GM12874 (cell line): ENCODE data around the gene GXYLT2.

Experiments
- TF ChIP-seq, protein P1 (sequence below): IDR thresholded peaks from 2 replicates; pipeline ENCODE4 v1.5.1; 2011; ENCODE audit warnings: low read depth, mild to moderate bottlenecking, control low read depth, low read length, moderate library complexity; ENCODE audit not compliant: insufficient read depth

GXYLT2 gene

DNA sequence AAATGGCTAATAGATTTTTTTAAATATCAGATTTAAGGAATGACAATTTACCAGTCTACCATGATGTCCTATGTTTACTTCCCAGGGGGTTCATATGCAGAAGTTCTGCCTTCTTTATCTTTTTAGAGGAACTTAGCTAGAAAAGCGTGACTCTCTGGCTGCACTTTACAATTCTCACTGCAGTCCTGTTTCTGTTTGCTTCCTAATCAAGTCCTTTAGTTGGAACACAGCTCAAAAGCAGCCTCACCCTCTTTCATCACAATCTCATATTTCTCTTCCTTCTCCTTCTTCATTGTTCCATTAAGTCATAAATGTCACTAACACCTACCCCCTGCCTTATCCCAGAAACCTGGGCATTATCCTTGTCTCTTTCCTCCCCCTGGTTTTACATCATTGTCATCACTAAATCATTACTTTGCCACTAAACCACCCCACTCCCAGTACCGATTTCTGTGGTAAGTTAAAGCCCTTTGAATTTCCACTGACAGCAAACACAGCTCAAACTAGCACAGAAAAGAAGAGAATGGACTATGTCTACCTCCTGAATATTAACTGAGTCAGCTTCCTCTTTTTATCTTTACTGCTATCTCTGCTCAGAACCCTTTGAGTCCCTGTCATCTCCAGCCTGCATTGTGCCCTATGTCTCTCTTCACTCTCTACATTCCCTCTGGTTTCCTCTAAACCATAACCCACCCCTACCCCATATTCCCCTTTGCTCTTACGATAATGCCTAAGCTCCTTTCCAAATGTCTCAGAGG is 94.9 kb downstream of the GXYLT2 start:
- TF ChIP-seq, protein P1, sequence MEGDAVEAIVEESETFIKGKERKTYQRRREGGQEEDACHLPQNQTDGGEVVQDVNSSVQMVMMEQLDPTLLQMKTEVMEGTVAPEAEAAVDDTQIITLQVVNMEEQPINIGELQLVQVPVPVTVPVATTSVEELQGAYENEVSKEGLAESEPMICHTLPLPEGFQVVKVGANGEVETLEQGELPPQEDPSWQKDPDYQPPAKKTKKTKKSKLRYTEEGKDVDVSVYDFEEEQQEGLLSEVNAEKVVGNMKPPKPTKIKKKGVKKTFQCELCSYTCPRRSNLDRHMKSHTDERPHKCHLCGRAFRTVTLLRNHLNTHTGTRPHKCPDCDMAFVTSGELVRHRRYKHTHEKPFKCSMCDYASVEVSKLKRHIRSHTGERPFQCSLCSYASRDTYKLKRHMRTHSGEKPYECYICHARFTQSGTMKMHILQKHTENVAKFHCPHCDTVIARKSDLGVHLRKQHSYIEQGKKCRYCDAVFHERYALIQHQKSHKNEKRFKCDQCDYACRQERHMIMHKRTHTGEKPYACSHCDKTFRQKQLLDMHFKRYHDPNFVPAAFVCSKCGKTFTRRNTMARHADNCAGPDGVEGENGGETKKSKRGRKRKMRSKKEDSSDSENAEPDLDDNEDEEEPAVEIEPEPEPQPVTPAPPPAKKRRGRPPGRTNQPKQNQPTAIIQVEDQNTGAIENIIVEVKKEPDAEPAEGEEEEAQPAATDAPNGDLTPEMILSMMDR: no peak

DNA sequence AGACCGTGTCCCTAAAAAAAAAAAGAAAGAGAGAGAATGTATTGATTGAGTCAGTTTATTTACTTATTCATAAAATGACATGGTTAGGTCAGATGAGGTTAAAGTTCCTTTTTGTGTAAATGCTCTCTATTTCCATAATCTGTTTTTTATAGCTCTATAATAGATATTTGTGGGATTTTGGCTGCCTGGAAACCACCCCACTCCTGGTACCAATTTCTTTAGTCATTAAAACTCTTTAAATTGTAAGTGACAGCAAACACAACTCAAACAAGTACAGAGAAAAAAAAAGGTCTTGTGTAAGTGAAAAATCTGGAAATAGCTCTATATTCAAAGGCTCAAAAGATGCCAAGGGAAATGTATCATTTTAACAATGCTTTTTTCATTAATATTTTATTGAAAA is 97.7 kb downstream of the GXYLT2 start:
- TF ChIP-seq, protein P1: no peak

DNA sequence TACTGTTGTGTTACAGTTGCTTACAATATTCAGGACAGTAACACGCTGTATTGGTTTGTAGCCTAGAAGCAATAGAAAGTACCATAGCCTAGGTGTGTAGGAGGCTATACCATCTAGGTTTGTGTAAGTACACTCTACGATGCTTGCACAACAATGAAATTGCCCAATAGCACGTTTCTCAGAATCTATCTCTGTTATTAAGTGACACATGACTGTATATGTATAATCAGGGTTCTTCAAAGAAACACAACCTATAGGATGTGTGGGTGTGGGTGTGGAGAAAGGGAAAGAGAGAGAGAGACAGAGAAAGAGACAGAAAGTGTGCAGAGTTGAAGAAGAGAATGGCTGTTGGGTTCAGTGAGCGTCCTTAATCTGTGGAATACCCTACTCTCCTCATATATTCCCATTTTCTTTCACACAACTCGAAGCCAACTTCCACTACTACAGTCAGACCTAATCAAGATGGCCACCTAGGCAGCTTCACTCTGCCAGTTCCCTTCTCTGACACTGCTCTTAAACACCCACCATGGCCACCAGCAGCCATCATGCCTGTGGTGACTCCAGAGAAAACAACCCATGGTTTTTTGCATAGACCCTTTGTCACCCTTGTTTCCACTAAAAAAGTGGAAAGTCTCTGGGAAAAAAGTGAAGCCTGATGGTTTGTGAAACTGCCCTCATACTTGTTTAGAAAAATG is 103.0 kb downstream of the GXYLT2 start:
- TF ChIP-seq, protein P1: no peak

DNA sequence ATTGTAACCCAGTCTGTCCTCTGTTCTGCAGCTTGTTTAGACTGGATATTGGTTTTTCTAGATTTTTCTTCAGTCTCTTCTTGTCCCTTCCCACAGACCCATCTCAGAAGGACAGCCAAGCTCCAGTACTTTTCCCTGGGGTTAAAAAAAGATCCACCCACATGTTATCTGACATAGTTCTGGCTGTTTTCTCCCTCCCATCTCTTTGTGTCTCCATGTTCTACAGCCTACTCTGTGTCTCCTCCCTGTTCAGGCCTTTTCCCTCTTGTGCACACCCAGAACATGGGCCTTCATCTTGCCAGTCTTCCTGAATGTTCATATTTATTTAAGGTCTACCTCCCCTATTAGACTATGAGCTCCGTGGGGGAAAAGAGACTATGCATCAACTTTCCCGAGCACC is 103.7 kb downstream of the GXYLT2 start:
- TF ChIP-seq, protein P1: no peak

DNA sequence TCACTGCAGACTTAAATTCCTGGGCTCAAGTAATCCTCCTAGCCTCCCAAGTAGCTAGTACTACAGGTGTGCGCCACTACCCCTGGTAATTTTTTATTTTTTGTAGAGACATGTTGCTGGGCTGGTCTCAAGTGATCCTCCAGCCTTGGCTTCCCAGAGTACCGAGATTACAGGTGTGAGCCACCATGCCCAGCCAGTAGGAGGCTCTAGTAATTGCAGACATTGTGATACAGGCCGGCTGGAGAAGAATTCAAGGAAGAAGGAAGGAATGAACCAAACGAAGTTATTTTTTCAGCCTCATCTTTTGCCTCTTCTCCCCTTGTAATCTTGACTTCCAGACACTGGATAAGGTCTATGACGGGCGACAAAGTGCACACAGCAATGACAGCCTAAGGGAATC is 105.5 kb downstream of the GXYLT2 start:
- TF ChIP-seq, protein P1: peak; percentile 8; the same call in 1 of the 2 replicates

DNA sequence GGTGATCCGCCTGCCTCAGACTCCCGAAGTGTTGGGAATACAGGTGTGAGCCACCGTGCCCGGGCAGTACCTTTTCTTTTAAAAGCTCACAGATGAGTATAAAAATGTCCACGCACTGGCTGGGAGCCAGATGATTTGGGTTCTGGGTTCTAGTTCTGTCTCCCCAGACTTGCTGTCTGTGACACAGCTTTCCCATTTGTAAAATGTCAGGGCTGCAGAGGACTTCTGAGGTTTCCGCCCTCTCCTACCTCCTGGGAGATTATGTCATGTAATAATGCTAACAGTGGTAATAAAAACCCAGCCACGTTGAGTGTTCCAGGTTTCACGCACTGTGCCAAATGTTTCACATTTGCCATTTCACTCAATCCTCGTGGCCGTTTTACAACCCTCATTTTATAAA is 107.5 kb downstream of the GXYLT2 start:
- TF ChIP-seq, protein P1: no peak

DNA sequence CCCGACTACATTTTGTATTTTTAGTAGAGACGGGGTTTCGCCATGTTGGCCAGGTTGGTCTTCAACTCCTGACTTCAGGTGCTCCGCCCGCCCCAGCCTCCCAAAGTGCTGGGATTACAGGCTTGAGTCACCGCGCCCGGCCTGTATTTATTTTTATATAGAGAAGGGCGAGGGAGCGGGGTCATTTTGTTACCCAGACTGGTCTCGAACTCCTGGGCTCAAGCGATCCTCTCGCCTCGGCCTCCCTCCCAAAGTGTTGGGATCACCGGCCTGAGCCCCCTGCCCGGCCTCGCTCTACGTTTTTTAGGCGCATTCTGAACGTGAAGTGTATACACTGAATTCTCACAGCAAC is 108.3 kb downstream of the GXYLT2 start:
- TF ChIP-seq, protein P1: no peak
